H1 (cell line): ENCODE data around the gene STX12. TPM values are rescaled to one million over a fixed set of nuclear protein-coding genes. Genes with fewer than 3 reads are reported as not detected.

ENCODE experiments used
- CHD2 ChIP-seq: IDR thresholded peaks from 2 replicates; pipeline ENCODE4 v1.6.1; 2012; ENCODE audit warnings: low read length, improper control_type of control experiment
- CREB1 ChIP-seq: IDR thresholded peaks from 2 replicates; pipeline ENCODE4 v1.6.1; 2012; ENCODE audit warnings: inconsistent platforms
- GTF2F1 ChIP-seq: IDR thresholded peaks from 2 replicates; pipeline ENCODE4 v1.6.1; 2012; ENCODE audit warnings: low read depth, low read length, improper control_type of control experiment, borderline replicate concordance
- NANOG ChIP-seq: IDR thresholded peaks from 2 replicates; pipeline ENCODE4 v1.6.1; 2011; ENCODE audit warnings: low read length, low read depth, mild to moderate bottlenecking, inconsistent platforms; ENCODE audit not compliant: insufficient read depth, poor library complexity, severe bottlenecking
- polyA plus RNA-seq, 7 experiments: library from polyadenylated mRNA; depleted of rRNA in 3 of 7; stranded (reverse) in 5 of 7; unstranded in 2 of 7; fragments of >200 nt in 5 of 7; fragments of 200-250 nt in 2 of 7; gene quantifications; 1 replicate in 5 of 7; 2 replicates in 1 of 7; 4 replicates in 1 of 7; pipeline versions ENCODE4 v1.2.1 to v1.2.3, GENCODE V29; 2011 to 2013; ENCODE audit warnings: missing spikeins in 2 of 7, mixed read lengths in 2 of 7
- total RNA-seq: library from RNA; stranded (reverse); fragmentation: NEBNext Ultra II Directional; extraction: Animal tissue kit (Norgen Biotek cat#: 25700); gene quantifications from 2 replicates; pipeline ENCODE4 v1.2.1, GENCODE V29; 2021
- TF ChIP-seq, protein P1 (sequence below): IDR thresholded peaks from 2 replicates; pipeline ENCODE4 v1.6.1; 2012; ENCODE audit warnings: low read length, inconsistent platforms

Gene STX12
- total and polyA plus RNA-seq, 2 of the 8 experiments (the other 6 are each of a cell fraction or from before 2014, with no cell fraction given) = 3.7 to 11.0 TPM

DNA sequence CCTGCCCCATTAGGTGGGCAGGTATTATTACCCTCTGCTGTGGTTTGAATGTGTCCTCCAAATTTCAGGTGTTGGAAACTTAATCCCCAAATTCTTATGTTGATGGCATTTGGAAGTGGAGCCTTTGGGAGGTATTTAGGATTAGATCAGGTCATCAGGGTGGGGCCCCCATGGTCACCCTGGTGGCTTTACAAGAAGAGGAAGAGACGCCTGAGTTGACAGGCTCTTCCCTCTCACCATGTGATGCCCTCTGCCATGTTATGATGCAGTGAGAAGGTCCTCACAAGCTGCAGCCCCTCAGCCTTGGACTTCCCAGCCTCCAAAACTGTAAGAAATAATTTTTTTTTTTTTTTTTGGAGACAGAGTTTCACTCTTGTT lies 90.5 kb downstream of the STX12 start (continued):
- TF ChIP-seq, protein P1, sequence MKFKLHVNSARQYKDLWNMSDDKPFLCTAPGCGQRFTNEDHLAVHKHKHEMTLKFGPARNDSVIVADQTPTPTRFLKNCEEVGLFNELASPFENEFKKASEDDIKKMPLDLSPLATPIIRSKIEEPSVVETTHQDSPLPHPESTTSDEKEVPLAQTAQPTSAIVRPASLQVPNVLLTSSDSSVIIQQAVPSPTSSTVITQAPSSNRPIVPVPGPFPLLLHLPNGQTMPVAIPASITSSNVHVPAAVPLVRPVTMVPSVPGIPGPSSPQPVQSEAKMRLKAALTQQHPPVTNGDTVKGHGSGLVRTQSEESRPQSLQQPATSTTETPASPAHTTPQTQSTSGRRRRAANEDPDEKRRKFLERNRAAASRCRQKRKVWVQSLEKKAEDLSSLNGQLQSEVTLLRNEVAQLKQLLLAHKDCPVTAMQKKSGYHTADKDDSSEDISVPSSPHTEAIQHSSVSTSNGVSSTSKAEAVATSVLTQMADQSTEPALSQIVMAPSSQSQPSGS = no peak
- no peak for TF ChIP-seq CHD2
- TF ChIP-seq NANOG = no peak
- TF ChIP-seq CREB1 = no peak
- no peak for TF ChIP-seq GTF2F1
